GM12801 (cell line): Measurements from ENCODE around the gene ARAP1.

Experiments
- CTCF ChIP-seq: IDR thresholded peaks from one replicate; pipeline ENCODE4 v1.5.1; 2011; ENCODE audit warnings: control low read depth; ENCODE audit not compliant: insufficient read length; ENCODE audit errors: extremely low read depth

Gene ARAP1

GRCh38 chr11:72685560-72686480, 66.4 kb downstream of the ARAP1 start:
- TF ChIP-seq CTCF = no peak

- TF ChIP-seq CTCF = no peak
Observed at GRCh38 chr11:72684236-72684912, 67.8 kb downstream of the ARAP1 start.

GRCh38 chr11:72683782-72684200, 68.4 kb downstream of the ARAP1 start:
- TF ChIP-seq CTCF = no peak

- TF ChIP-seq CTCF = no peak
Observed at GRCh38 chr11:72682858-72683243, 69.4 kb downstream of the ARAP1 start.

GRCh38 chr11:72682238-72682857, 69.9 kb downstream of the ARAP1 start:
- TF ChIP-seq CTCF = no peak

- TF ChIP-seq CTCF = no peak
Observed at GRCh38 chr11:72681226-72682153, 70.7 kb downstream of the ARAP1 start.
